Smooth muscle cell of the brain vasculature (primary cell): ENCODE measurements around the gene CRYBG1.
A peak's percentile ranks its signal among the peaks of the same experiment; 100 is the strongest.

Experiments used
- DNase-seq: peaks from one replicate; pipeline ENCODE4 v3.0.0-alpha.2; 2012; ENCODE audit warnings: low read depth, low spot score

The CRYBG1 gene

DNA sequence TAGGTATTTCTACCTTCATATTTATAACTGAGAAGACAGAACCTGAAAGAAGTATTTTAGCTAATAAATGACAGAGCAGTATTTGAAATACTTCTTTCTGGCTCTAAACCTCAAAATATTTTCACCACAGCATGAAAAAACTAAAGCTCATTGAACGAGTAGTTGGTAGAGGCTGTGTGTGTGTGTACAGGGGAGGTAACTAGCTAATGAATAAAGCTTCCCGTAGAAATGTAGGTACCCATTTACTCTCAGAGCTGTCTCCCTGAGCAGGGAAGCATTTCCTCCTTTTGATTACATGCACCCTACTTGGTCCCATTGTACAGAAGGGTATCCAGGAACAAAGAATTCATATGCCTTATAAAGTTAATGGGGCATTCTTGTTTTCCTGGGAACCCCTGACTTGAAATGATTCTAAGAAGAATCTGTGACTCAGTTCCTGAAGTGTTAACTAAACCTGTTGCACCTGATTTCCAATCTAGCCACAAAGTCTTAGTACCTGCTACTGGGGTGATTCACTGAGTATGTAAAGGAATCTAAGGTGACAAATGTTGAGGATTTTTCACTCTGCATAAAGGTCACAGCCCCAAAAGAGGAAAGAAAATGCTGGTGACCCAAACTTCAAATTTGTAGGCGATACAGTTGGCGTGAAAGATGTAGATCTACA is 12.5 kb downstream of the CRYBG1 start:
- no peak for DNase-seq

DNA sequence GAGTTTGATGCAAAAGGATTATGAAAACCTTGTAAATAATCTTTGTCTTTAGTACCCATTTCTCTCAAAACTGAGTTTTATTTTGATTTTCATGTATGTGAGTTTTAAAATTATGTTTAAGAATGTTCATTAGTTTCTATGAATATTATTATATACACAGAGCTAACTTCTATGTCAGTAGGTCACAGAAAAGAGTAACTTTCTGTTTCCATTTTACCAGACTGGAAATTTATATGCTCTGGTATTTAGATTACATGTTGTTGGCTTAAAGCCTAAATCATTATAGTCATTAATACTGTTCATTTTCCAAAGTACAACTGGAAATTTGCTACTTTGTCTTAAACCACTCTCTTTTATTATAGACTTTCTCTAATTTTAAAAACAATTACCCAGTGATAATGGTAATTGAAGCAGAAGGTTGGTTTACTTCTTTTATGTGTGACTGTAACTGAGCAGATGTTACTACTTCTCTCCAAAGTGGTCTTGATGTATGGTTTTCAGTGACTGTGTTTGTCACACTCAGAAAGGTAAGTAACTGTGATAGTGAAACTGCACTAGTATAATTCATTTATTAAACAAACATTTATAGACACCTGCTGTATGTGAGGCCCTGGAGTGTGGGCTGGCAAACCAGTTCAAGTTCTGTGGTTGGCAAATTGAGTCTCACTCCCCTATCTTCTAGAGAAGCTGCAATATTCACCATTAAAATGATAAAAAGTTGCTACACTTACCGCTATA is 13.2 kb downstream of the CRYBG1 start:
- no peak for DNase-seq

DNA sequence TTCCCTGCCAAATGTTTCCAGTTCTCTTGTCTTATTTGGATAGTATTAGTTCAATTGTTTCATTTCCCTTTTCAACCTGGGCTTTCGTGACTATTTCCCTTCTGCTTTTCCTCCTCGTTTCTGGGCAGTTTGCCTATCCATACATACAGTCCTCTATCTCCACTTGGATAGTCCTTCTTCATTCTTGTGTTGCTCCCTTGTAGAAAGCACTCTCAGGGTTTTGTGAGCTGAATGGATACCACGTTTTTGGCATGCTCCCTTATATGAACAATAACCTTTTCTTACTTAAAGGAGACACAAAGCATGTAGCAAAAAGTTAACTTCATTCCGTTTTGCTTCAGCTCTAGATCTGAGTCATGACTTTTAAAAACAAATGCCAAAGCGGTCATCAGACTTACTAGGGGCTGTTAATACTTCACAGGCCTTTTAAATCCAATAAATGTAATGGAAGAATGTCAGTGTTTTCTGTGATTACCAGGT is 16.6 kb downstream of the CRYBG1 start:
- no peak for DNase-seq

DNA sequence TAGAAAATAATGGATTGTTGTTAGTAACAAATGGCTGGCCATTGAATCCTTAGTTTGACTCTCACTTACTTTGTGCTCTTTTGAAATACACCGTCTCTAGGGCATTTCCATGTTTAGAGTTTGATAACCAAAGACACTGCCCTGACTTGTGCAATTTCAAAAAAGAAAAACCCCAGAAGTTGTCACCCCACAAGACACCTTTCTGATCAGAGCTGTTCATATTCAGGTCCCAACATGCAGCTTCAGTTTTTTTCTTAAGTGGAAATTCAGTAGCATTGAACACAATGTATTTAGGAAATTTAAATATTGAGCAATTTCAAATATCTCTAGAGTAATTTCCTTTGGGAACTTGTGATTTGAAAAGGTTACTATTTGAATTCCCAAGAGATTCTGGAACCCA is 19.4 kb downstream of the CRYBG1 start:
- DNase-seq = no peak

DNA sequence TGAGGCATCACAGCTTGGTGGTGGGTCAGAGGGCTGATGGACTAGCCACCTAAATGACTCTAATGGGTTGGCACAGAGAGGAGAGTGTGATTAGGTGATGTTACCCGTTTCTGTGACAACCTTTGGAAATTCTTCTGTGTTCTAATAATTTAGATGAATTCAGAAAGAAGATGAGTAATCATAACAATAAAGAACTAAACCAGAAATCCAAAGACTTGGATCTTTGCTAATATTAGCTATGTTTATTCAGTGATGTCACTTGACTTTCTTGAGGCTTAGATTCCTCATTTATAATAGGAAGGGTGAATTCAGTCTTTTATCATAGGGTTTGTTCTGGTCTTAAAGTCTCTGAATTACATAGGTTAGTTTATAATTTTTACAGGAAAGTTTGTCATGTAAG is 19.9 kb downstream of the CRYBG1 start:
- DNase-seq = no peak

DNA sequence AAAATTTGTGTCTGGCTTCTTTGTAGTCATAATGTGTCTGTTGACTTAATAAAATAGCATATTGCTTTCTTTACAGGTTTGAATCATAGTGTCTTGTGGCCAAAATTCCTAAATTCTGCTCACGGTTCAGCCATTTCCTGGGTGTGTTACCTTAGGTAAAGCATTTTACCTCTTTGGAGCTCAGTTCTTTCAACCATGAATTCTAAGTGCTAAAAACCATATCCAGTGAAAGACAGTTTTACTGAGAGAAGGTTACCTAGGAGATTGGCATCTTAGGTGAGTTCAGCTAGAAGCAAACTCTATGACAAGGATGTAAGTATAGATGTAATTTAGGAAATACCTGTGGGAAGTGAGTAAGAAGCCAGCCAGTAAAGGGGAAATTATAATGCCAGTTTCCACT is 20.7 kb downstream of the CRYBG1 start:
- DNase-seq = no peak

DNA sequence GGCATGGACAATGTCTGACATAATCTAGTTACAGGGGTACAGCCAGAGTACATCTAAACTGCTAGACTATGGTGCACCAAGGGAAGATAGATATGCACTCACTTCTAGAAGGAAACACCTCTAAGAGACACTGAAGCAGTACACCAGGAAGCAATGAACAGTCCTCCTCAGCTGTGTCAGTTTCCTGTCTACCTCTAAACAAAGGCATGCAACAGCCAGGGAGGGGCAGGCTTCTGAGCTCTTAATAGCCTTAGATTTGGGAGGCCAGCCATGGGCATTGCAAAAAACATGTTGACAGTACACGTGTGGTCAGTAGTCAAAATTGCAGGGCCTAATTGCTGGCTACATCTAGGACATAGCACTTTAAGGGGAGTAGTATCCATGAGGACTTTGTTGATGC is 21.4 kb downstream of the CRYBG1 start:
- no peak for DNase-seq

DNA sequence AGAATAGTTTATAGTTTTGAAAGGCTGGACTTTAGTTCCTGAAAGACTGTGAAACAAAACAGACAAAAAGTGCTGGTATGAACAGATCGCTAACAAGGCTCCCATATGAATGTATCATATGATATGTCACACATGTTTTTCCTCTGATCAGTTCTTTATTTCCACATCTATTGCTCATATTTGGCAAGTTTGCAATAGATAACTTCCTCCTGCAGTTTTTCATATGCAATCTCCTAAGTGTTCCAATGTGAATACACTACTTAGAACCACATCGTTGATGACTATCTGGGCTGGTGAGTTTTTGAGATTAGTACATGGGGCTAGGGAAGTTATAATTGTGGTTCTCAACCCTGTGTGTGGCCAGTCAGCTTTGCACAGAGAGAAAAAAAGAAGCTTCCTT is 23.1 kb downstream of the CRYBG1 start:
- DNase-seq = no peak

DNA sequence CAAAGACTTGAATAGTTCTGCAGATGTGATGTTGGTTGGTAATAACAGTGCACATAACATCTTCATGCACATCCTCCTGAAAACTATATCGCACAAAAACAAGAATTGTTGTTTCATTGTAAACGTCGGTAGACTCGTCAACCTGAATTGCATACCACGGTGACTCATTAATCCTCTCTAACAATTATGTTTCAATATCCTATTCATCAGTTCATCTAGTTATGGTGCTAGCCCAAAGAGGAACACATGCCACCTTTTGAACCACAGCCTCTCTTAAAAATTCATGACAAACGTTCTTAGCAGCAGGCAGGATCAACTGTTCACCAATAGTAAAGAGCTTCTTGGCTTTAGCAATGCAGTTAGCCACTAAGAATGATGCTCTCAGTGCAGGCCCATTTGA is 25.0 kb downstream of the CRYBG1 start:
- no peak for DNase-seq

DNA sequence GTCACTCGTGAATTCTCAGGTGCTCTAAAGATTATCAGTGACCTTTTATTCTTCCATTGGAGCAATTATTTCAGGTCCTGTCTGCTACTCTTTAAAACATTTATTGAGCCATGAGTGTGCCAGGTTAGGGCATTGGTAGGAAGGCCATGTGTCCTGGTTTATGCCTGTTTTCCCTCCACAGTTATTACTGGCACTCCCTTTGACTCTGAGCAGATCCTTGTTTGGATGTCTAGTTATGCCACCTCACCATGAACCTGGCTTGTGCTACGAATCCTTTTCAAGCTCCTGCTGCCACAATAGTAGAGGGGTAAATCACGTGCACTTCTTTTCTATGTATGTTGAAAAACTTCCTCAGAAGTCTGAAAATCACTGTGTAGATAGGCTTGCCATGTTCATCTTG is 27.4 kb downstream of the CRYBG1 start:
- no peak for DNase-seq

DNA sequence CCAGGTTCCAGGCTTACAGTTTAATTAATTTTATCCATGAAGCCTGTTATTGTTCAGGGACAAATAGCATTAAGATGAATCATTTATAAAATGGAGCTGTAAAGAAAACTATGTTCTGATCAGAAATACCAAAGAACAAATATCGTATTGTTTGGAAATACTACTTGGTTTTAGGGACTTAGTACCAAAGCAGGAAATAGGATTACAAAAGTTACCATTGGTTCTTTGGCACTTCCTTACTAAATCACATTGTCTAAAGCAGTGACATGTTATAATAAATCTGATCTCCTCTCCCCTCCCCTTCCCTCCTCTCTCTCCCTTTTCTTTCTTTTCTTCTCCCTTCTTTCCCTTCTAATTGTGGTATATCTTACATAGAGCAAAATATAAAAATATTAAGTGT is 29.6 kb downstream of the CRYBG1 start:
- DNase-seq = no peak

DNA sequence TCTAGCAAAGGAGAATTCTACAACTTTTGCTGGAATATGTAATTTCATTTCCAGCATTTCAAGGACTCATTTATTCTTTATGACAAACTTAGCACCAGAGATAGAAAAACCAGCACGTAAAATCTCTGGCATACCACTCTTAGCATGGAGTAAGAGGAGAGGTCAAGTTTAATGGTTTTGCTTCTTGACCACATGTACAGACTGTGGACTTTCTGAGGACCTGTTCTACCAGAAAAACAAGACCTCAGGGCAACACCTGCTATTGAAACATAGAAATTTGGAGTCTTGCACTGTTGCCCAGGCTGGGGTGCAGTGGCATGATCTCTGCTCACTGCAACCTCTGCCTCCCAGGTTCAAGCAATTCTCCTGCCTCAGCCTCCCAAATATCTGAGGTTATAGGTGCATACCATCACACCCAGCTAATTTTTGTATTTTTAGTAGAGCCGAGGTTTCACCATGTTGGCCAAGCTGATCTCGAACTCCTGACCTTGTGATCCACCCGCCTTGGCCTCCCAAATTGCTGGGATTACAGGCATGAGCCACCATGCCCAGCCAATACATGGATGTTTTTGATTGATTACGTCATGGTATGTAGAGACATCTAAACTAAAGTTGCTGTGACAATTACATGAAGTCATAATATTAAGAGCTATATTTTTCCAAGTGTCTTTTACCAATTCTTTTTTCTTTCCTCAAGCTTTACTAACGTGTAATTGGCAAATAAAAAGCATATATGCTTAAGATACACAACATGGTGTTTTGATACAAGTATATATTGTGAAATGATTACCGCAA is 36.1 kb downstream of the CRYBG1 start:
- DNase-seq = no peak

DNA sequence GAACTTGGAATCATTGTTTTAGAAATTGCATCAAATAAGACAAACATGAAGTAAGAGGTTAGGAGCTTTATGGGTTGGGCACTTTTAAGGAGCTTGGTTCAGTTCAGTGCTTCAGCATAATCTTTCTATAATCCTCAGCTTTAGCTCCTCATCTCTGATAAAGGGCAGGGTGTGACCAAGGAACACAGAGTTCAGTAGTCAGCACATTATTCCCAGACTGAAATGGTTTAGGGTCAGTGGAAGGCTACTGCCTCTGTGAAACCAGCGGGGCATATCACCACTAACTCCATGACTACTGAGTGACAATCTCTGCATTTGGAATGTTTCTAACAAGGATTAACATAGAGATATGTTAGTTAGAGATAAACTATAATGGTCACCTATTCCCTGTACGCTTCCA is 36.9 kb downstream of the CRYBG1 start:
- DNase-seq = no peak

DNA sequence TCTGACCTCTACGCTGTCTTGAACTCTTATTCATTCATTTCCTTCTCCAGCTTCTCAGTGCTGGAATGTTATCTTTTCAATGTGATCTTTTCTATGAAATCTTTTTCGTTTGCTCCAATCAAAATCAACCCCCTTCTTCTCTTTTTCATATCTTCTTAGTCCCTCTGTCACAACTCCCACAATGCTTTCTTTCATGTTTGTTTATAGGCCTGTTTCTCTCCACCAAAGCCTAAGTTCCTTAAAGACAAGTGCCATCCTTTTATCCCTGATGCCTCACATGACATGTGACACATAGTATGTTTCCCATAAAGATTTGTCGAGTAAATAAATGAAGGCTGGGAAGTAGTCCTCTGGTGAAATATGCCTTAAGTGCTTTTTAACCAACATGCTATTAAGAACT is 38.1 kb downstream of the CRYBG1 start:
- DNase-seq = no peak

DNA sequence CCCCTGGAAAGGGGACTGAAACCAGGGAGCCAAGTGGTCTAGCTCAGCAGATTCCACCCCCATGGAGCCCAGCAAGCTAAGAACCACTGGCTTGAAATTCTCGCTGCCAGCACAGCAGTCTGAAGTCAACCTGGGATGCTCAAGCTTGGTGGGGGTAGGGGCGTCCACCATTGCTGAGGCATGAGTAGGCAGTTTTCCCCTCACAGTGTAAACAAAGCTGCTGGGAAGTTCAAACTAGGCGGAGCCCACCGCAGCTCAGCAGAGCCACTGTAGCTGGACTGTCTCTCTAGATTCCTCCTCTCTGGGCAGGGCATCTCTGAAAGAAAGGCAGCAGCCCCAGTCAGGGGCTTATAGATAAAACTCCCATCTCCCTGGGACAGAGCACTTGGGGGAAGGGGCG is 44.5 kb downstream of the CRYBG1 start:
- peak; percentile 18 for DNase-seq

DNA sequence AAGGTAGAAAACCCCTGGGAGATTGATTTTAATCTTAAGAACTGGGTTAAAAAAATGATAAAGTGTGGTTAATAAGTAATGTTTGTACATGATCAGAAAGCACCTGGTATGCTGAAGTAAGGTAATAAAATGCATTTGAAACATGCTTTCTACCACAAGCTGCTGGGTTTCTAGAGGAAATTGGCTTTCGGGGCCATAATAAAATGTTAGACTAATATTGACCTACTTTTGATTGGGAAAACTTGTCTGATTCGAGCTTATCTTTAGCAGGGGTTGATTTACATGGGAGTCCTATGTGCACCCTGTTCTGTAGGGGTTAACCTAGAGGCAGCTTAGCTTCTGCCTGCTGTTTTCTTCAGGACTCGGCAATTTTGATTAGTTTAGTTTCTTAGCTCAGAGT is 50.5 kb downstream of the CRYBG1 start:
- DNase-seq = no peak

DNA sequence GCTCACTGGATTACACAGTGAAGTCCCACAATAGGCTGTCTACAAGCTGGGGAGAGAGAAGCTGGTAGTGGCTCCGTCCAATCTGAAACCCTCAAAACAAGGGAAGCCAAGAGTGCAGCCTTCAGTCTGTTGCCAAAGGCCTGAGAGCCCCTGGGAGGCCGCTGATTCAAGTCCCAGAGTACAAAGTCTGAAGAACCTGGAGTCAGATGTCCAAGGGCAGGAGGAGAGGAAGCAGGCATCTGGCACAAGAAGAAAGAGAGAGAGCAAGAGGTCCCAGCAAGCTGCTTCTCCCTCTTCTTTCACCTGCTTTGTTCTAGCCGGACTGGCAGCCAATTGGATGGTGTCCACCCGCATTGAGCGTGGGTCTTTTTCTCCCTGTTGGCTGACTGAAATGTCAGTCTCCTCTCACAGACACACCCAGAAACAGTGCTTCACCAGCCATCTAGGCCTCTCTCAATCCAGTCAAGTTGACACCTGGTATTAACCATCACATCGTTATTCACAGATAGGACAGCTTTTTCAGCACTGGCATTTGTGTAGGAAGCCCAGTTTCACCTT is 51.2 kb downstream of the CRYBG1 start:
- DNase-seq = no peak

DNA sequence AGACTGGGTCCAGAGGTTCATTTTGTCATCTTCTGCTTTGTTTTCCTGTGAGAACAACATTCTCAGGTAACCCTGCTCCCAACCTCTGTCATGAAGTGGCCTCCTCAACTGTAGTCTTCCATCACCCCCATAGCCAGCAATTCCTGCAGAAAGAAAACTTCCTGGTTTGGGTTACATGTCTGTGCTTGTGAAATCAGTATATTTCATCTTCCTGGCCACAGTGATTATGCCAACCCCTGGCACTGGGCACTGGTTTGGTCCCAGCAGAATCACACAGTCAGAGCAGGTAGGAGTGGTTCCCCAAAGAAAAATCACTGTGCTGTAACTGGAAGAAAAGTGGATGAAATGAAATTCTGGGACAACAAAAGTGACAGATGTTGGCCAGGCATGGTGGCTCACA is 52.5 kb downstream of the CRYBG1 start:
- DNase-seq = no peak

DNA sequence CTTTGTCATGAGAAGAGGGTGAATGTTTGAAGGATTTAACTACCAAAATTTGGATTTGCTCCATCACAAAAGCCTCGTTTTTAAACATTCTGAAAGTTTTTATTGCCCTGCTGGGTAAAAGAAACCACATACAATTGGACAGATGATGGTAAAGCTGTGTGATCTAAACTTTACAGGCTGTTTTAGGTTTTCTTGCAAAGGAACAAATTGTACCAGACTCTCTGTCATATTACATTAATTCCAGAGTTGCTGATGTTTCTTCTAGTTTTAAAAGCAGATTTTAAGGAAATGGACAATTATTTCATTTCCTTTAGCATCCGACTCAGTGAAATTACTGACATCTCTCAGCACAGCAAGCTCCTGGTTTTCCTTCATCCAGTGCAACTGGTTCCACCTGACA is 53.2 kb downstream of the CRYBG1 start:
- no peak for DNase-seq

DNA sequence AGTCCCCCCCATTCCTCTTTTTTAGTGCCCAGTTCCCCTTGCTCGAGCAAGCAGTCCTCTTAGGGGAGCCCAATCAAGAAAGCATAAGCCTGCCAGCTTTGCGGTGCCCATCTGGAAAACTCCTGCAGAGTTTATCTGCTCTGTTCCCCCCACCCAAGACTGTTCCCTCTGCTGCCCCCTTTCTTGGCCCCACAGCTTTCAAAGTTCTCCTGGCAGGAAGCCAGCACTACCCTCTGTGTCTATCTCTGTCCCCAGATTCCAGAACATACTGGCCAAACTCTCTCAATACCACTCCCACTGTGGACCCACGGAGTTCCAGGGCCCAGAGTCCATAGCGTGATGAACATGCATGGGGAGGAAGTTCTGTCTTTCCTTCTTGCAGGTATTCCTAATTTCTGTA is 55.4 kb downstream of the CRYBG1 start:
- no peak for DNase-seq

DNA sequence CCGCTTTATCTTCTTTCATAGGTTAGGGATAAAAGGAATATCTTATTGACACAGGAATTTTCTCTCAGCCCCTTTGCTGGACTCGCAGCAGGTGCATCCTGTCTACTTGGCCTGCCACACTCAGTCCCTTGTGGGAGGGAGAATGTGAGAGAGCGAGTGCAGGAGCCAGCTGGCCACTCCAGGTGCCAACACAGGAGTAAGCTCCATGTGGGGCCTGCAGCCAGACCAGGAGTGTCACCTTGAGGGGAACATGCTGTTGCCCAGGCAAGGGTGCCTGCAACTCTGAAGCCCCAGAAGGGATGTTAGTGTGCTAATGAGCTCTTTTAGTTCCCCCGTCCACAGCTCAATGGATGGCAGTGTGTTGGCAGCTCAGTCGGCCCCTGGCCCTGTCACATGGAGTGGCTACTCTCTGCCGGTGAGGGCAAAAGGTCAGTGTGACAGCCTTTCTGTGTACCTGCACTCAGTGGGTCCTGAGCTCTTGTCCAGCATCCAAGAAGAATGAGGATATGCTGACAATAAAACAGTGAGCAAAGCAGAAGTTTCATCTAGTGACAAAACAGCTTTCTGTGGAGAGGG is 57.1 kb downstream of the CRYBG1 start:
- no peak for DNase-seq
